NCI-H1092 treated with DMSO at 0.1 percent for 48 hours (cell line): ENCODE results near the gene DONSON.

Experiments
- DNase-seq: peaks from one replicate; lab custom pipeline; 2025; lab: John Stamatoyannopoulos, UW

The DONSON gene

DNA sequence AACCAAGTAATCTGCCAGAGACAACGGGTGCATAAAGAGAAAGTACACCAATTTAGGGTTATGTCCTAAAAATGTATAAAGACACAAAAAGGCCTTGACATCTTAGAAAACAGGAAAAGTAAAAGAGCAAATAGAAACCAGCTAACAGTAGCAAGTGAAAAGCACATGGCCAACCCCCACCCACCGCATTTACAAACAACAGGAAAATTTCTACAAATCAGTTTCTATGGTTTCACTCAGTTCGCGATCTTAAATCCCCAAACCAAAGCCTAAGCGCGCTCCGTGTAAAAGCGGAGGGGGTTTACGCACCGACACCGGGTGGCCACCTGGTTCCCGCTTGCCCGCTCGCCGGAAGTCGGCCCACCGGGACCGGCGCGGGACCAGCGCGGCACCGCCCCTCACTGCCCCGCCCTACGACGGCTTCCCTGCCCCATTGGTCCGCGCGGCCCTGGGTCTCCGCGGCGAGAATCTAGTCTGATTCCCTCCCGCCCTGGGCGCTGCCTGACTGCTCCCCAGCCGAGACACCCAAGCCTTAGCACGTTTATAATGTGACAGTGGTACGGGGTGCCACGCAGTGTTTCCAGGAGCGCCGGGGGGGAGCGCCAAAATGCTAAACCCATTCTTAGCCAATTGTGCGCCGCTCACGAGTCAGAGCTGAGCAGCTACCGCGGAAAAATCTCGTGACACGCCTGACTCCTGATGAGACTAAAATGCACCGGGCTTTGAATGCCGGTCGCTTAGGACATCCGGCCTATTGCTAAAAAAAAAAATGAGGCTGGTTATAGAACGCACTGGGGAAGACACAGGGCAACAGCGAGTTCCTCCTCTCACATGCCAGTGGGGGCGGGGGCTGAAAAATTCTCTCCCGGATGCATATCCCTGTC, 46.5 kb downstream of the DONSON start, which contains the start of gene GART:
Gene GART, minus strand, starts transcription at position 362 of the 884 bp plus-strand sequence. CDS start 2,802 bp downstream, outside the sequence.
- peak; percentile 82 for DNase-seq

DNA sequence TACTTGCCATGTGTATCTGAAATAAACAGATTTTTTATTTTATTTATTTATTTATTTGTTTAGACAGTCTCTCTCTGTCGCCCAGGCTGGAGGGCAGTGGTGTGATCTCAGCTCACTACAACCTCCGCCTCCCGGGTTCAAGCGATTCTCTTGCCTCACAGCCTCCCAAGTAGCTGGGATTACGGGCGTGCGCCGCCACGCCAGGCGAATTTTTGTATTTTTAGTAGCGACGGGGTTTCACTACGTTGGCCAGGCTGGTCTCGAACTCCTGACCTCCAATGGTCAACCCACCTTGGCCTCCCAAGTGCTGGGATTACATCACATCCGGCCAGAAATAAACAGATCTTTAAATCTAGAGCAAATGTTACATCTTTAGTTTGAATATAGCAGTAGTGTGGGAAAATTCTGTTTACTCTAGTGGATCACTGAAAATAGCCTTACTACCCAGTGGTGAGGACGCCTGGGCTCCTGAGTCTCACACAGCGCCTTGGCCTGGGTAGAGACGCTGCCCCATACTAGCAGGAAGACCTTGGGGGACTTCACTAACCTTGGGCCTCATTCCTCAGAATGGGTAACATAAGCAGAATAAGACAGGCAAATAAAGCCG, 47.3 kb downstream of the DONSON start:
- no peak for DNase-seq

DNA sequence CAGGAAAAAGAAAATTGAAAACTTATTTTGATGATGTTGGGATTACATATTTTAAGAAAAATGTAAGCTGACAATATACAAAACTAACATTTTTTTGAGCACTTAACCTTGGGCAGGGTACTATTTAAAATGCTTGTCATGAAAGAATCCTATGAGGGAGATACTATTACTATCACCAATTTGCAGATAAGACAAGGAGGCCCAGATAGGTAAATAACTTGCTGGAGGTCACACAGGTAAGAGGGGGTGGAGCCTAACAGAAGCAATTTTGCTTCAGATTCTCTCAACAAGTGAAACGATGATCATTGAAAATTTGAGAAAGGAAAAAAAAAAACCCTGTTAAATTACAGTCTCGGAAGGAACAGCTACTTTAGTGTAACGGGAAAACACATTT, 47.8 kb downstream of the DONSON start:
- DNase-seq: no peak

DNA sequence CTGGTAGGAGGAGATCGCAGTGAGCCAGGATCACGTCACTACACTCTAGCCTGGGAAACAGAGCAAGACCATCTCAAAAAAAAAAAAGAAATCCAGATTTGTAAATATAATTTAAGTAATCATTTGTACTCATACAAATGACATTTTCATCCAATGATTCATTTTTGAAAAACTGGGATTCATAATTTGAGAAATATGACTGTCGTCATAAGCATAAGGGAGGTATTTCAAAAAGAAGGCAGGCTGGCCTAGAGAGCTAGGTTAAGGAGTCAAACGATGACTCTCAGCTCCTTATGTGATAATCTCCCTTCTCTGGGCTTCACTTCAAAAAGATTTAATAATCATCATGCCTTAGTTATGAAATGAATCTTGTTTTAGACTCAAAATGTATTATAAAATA, 48.9 kb downstream of the DONSON start:
- no peak for DNase-seq

DNA sequence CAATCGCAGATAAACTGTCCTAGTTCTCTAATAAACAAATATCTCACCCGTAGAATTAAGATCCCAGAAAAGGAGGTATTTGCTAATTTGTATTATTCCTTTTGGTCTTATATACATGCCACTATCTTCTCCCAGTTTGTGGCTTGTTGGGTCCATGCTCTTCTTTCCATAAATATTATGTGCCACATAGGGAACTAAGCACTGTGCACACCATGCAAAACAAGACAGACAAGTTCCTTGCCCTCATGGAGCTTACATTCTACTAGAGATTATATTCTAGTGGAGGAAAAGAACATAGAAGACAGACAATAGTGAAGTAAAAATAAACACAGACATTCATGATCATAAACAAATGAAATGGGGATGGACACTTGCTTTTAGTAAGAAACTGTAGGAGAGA, 51.3 kb downstream of the DONSON start:
- DNase-seq: no peak

DNA sequence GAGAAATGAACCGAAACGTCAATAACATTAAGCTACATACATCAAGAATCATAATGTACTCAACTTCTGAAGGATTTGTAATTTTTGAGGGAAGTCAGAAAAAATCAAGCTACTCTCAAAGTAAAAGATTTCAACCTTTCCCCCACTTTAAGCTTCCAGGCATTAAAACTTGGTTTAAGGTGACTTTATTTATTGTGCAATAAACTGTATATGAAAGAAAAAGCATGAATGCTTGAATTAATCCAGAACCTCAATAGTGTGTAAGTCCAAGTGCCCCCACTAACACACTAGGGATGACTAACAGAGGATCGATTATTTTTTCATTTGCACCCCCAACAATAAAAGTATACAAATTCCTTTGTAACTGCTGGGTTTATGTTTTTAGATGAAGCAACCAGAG, 57.5 kb downstream of the DONSON start:
- DNase-seq: no peak
